HL-60/S4 treated with phorbol 12-myristate 13-acetate at 8.2 ng/mL for 4 days and 3 days (cell line): ENCODE results near the gene TMEM184C.

ENCODE experiments used
- in situ Hi-C: fragments of 300-500 bp; cut with MboI; formaldehyde crosslinking; loops from 2 replicates; pipeline ENCODE4 v1.15.0; 2022; ENCODE audit warnings: low sequenced_read_pairs

The TMEM184C gene

GRCh38 chr4:147599206-147599605 is 18.0 kb upstream of the TMEM184C start:
- in situ Hi-C loops, result no loop called here

- in situ Hi-C loops, result no loop called here
Measured at GRCh38 chr4:147599769-147600168, 17.4 kb upstream of the TMEM184C start.

- in situ Hi-C loops, result no loop called here
Measured at GRCh38 chr4:147605499-147605898, 11.7 kb upstream of the TMEM184C start.

GRCh38 chr4:147607471-147607870 is 9.7 kb upstream of the TMEM184C start:
- in situ Hi-C loops, result no loop called here

GRCh38 chr4:147610686-147611085 is 6.5 kb upstream of the TMEM184C start:
- in situ Hi-C loops, result no loop called here

- in situ Hi-C loops, result no loop called here
Measured at GRCh38 chr4:147616849-147617172, 386 bp upstream of the TMEM184C start.

GRCh38 chr4:147617841-147618691 is 869 bp downstream of the TMEM184C start:
- in situ Hi-C loops, result no loop called here

- in situ Hi-C loops, result no loop called here
Measured at GRCh38 chr4:147620315-147620714, 3.1 kb downstream of the TMEM184C start.

- in situ Hi-C loops, result no loop called here
Measured at GRCh38 chr4:147625733-147626132, 8.5 kb downstream of the TMEM184C start.

- in situ Hi-C loops, result no loop called here
Measured at GRCh38 chr4:147626903-147627302, 9.7 kb downstream of the TMEM184C start.

- in situ Hi-C loops, result no loop called here
Measured at GRCh38 chr4:147628415-147628814, 11.2 kb downstream of the TMEM184C start.

- in situ Hi-C loops, result no loop called here
Measured at GRCh38 chr4:147629783-147630730, 12.9 kb downstream of the TMEM184C start.

GRCh38 chr4:147633113-147633512 is 15.9 kb downstream of the TMEM184C start:
- in situ Hi-C loops, result no loop called here

- in situ Hi-C loops, result no loop called here
Measured at GRCh38 chr4:147633643-147634042, 16.4 kb downstream of the TMEM184C start.

- in situ Hi-C loops, result no loop called here
Measured at GRCh38 chr4:147635348-147635747, 18.2 kb downstream of the TMEM184C start.

- in situ Hi-C loops, result no loop called here
Measured at GRCh38 chr4:147638365-147638764, 21.2 kb downstream of the TMEM184C start.

- in situ Hi-C loops, result no loop called here
Measured at GRCh38 chr4:147638942-147639341, 21.7 kb downstream of the TMEM184C start.

GRCh38 chr4:147639388-147639787 is 22.2 kb downstream of the TMEM184C start:
- in situ Hi-C loops, result no loop called here

- in situ Hi-C loops, result no loop called here
Measured at GRCh38 chr4:147640331-147640730, 23.1 kb downstream of the TMEM184C start.

- in situ Hi-C loops, result no loop called here
Measured at GRCh38 chr4:147643616-147644015, 26.4 kb downstream of the TMEM184C start.

- in situ Hi-C loops, result no loop called here
Measured at GRCh38 chr4:147644471-147644870, 27.3 kb downstream of the TMEM184C start.

GRCh38 chr4:147645099-147645498 is 27.9 kb downstream of the TMEM184C start:
- in situ Hi-C loops, result no loop called here
